SH-SY5Y (cell line): ENCODE measurements around the gene PEX14.

Source experiments
- GATA2 ChIP-seq: IDR thresholded peaks from 2 replicates; pipeline ENCODE4 v1.6.1; 2011; ENCODE audit warnings: mild to moderate bottlenecking, low read depth, low read length
- GATA3 ChIP-seq: IDR thresholded peaks from 2 replicates; pipeline ENCODE4 v1.6.1; 2011; ENCODE audit warnings: low read depth, mild to moderate bottlenecking, low read length, moderate library complexity

PEX14 gene

DNA sequence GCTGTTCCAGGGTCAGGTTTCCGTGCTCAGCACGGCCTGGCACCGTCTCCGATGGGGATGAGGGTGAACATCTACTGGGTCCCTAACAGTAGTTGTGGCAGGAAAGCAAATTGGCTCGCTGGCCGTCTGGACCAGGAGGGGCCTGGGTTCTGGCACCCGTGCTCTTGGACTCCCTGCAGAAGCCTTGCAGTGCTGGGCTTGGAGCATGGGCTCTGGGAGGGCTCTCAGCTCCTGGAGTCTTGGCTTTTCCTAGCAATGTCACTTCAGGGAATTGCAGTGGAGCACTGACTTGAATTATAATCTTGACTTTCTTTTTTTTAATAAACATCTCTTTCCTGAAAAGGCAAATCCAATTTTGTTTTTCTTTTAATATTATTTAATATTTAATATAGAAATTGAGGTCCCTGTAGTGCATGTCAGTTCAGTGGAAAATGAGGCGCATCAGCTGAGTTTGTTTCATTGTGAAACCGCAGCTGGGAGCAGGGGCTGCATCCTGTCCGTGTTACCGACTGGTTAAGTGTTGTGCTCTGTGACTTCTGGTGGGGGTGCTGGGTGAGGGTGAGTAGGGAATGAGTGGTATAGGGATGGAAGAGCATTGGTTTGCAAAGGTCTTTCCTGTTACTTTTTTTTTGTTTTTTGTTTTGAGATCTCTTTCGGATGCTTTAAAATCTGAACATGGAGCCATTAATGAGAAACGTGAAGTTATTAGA, 64.1 kb downstream of the PEX14 start:
- TF ChIP-seq GATA3 (no peak), GATA2 (no peak)

DNA sequence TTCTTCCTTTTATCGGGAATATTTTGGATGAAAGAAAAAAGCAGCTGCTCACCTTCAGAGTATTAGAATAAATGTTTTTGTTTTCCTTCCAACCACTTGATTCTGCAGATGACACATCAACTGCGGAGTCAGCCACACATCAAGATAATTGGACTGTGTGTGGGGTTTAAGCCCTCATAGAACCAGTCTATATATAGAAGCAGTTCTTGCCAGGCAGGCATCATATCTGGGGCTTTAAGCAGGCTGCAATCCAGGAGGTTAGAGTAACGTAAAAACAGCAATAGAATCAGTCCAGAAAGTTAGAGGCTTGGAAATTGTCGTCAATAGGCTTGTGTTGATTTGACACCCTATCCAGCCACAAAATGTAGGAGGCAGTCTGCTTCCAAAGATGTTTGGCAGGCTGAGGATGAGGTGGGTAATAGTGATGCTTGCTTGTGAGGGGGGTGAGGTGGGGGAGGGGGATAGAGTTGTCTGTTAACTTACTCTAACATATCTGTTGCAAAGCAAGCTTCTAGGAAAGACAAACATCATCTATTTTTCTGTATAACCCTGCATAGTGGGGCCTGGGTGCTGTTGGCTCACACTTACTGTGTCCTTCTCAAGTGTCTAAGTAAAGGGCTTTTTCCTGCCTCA, 64.8 kb downstream of the PEX14 start:
- TF ChIP-seq GATA3 (no peak), GATA2 (no peak)

DNA sequence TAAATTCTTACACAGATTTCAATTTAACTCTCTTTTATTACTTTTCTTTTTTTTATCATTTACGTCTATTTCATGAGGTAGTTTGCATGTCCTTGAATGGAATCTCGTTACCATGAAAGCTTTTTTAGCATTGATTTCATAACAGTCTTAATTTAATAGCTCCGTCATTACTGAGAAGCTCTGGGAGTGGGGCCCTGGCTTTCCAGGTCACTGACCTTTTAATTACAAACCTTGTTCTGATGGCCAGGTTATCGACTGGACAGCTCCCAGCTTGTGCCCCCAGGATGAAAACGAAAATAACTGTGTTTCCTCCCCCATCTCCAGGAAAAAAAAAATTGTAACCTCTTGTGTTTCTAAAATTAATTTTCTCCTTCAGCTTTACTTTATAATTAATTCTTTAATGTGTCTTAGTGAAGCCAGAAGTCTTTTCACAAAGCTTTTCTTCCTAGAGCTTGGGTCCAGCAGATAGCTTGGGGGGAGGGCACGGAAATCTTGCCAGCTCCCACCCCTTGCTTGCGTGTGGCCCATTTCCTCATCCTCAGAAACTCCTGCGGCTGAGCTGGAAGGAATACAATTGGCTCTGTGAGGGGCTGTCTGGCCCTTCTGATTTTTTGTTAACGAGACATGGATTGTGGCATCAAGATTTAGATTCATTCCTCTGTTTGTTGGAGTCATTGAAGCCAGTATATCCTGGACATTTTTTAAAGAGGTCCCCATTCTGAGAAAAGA, 65.7 kb downstream of the PEX14 start:
- TF ChIP-seq GATA3 (no peak), GATA2 (no peak)

DNA sequence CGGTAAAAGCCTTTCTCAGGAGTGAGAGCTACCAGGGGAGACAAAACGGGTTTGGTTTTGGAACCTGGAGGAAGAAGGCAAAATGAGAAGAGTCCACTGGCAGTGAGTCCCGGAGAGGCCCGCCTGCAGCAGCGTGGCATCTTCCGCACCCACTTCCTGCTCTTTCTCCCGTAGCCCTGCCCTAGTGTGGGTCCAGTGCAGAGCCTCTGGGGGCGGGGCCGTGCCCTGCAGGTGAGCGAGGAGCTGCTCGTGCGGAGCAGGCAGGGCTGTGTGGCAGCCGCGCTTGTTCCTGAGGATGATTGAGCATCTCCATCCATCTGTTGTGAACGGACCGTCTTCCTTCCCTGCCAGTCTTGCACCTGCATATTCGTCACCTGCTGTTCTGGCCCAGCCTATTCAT, 66.5 kb downstream of the PEX14 start:
- no peak for TF ChIP-seq GATA3
- no peak for TF ChIP-seq GATA2

DNA sequence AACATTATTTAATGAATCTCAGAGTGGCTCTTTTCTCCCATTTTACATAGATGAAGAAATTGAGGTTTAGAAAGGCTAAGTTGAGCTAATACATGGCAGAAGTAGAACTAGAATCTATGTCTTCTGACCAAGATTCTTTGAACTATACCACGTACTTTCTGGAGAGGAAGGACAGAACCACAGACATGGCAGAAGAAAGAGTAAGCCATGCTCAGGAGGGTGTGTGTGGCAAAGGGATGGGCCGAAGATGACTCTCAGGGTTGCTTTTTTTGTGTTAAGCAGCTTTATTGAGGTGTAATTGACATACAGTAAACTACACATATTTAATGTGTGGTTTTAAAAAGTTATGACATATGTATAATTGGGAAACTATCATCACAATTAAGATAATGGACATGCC, 69.5 kb downstream of the PEX14 start:
- TF ChIP-seq GATA3 (no peak), GATA2 (no peak)

DNA sequence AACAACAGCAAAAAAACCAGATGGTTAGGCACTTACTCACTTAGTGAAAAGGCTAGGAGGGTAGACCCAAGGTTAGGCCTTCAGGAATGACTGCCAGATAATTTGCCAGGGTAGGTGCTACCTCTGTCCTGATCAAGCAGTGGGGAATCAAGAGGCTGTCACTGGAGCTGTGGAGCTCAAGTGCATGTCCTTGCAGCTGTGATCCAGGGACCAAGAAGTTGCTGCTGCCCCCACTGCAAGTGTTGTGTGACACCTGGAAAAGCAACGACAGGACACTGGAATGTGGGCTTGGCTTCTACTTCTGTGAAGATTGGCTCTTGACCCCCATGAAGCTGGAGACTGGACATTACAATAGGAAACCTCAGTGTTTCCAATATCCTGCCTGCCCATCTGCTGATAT, 72.1 kb downstream of the PEX14 start:
- TF ChIP-seq GATA2: no peak
- no peak for TF ChIP-seq GATA3

DNA sequence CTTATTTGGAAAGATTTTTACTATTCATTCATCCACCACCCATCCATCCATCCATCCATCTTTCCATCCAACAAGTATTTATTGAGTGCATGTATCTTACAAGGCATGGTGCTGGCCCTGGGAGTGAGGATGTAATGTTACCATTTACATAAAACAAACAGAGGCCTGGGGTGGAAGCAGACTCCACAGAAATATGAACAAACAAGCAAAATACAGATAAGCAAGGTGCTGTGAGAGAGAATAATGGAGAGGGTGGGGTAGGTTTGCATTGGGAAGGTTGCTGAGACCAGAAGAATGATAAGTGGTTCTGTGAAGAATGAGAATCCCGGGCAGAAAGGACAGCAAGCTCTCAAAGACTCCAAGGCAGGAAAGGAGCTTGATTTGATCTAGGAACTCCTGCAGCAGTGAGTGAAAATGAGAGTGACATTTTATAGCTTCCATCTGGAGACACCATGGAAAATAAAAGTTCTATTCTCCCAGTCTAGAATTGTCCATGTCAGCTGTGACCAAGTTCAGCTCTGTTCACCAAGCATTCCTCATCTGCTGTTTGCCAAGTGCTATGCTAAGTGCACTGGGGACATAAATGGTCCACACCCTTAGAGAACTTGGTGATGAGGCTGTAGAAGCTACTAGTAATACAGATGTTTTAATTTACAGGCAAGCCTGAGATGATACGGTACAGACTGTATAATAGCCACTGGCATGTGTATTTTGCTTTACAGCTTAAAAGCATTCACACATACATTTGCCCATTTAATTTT, 75.3 kb downstream of the PEX14 start:
- TF ChIP-seq GATA3: no peak
- TF ChIP-seq GATA2: no peak

DNA sequence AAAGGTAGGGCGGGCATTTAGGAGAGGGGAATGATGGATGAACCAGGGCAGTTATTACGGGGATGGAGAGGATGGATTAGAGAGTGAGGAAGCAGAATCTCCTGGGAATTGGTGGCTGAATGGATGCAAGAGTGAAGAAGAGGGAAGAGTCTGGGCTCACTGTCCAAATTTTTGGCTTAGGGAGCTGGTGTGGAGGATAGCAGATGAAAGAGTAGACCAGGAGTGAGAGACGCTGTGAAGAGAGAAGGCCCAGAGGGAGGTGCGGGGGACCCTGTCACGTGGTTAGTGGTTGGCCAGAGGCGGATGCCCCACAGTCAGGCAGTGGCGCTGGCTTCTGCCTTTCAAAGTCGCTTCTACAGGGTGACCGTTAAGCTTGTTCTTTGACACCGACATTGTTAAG, 78.4 kb downstream of the PEX14 start:
- TF ChIP-seq GATA2: no peak
- TF ChIP-seq GATA3: no peak

DNA sequence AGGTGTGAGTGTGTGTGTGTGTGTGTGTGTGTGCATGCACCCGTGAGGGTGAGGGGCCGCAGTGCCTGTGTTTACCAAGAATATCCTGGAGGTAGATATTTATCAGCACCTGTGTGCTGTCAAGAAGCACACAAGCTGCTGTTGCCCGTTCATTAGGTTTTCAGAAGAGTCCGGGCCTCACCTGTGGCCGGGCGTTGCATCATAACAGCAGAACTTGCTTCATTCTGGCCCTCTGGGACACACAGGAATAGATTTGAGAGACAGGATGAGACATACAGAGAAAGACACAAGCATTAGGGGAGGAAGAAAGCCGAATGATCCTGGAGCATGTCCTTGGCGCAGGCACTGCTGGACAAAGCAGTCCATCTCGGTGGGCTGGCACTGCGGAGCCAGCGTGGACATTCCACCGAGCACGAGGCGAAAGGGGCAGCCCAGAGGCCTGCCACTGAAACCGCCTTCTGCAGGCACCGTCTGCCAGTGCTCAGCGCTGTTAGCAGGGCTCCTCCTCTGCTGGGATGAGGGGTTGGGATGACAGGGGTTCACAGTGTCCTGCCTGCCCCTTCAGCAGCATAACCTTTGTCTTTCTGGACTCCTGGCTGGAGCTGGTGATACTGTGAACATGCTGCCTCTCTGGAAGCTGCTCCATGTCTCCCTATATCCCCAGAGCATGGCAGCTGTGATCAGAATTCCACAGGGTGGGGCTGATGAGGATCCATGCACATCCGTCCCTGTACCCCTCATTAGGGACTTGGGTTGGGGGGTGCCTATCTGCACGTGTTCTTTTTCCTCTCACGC, 81.1 kb downstream of the PEX14 start:
- TF ChIP-seq GATA3 (no peak), GATA2 (peak; percentile 58)

DNA sequence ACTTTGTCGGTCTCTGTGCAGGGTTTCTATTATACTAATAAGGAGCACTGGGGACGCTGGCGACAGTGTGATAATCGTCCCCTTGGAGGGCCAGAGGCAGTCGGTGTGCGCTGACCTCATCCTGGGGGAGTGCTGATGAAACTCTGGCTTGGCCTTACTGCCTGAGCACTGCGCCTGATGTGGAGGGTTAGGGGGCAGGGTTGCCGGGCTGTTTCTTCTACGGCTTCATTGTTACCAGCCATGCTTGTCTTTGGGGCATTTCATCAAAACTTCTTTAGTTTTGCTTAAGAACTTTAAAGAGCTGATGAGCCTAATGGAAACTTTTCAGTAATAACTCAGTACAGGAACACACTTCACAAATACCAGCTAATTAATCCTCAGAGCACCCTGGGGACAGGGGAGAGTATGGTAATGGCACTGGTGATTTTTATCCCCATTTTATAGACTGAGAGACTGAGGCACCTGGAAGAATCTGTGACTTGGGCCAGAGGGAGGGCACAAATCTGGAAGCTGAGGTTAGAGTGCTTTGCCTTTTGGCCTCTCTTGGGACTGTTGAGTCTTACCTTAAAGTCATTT, 81.8 kb downstream of the PEX14 start:
- no peak for TF ChIP-seq GATA3
- no peak for TF ChIP-seq GATA2

DNA sequence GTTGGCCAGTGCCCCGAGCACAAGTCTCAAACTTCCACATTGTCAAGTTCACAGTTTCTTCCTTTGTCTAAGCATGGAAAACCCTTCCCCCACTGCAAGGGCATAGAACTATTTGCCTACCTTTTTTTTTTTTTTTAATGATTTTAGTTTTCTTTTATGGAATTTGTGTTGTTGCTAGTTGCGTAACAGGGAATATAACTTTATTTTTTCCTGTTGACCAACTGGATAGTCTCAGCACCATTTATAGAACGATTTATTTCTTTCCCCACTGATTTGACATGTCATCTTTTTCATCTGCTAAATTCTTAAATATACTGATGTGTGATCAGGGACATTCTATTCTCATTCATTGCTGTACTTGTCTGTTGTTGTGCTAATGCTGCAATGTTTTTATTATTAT, 83.0 kb downstream of the PEX14 start:
- no peak for TF ChIP-seq GATA3
- no peak for TF ChIP-seq GATA2

DNA sequence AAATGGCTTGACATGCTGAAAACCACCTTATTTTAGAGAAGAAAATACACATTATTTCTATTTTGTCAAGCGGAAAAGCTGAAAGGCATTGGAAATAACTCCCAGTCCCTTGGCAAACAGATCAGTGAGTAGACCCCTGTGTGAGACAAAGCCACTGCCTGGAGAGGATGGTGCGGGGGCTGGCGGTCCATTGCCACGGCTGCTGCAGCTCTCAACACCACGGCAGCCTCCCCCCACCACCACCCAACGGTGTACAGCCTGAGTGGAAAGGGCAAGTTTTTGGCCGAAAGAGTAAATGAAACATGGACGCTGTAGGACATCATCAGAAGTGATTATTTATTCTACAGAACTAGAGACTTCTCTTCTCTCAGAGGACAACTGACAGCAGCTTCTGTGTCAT, 84.6 kb downstream of the PEX14 start:
- TF ChIP-seq GATA2 (no peak), GATA3 (no peak)

DNA sequence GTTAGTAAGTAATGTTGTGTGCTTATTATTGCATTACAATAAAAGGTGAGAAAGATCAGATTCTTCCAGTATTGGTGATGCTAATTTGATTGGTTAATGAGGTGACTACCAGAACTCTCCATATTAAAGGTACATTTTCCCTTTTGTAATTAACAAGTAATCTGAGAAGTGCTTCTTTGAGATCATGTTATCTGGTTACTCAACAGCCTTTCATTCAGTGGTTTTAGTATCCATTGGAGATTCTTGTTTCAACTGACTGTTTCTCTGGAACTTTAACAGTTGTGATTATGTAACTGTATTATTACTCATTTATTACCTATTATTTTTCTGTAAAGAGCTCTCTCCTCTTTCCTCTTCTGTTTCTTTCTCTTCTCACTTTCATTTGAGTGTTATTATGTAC, 86.7 kb downstream of the PEX14 start:
- no peak for TF ChIP-seq GATA2
- TF ChIP-seq GATA3: no peak

DNA sequence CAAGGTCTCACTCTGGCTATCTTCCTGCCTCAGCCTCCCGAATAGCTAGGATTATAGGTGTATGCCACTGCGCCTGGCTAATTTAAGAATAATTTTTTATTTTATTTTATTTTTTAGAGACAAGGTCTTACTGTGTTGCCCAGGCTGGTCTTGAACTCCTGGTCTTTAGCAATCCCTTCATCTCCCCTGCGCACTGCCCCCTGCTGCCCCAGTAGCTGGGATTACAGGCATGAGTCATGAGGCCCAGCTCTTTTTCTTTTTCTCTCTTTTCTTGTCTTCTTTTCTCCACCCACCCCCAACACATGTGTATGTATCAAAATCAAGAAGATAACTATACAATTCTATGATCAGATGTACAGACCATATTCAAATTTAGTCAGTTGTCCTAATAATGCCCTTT, 87.2 kb downstream of the PEX14 start:
- TF ChIP-seq GATA3: no peak
- TF ChIP-seq GATA2: no peak
